Vagina (tissue), 2 donors: ENCODE results near the gene RAMACL.

Experiments used
- CTCF ChIP-seq, 3 experiments: fragments of 450-650 bp in 2 of 3; fragments of 200-600 bp in 1 of 3; sonication (generic) in 1 of 3; IDR thresholded peaks; one replicate each; pipeline ENCODE4 v1.5.1; 2017 to 2019; ENCODE audit warnings: antibody characterized with exemption in 3 of 3, mild to moderate bottlenecking in 2 of 3, moderate library complexity in 2 of 3
- POLR2A ChIP-seq, 2 donors: fragments of 450-650 bp; IDR thresholded peaks; one replicate each; pipeline ENCODE4 v1.6.1; 2017; ENCODE audit warnings: antibody characterized with exemption in 2 of 2, mild to moderate bottlenecking in 2 of 2, moderate library complexity in 2 of 2
- POLR2AphosphoS5 ChIP-seq, 2 donors: sonication (generic); formaldehyde crosslinking; IDR thresholded peaks; one replicate each; pipeline ENCODE4 v1.9.0; 2017; ENCODE audit warnings: antibody characterized with exemption in 2 of 2, mild to moderate bottlenecking in 2 of 2, low read depth in 1 of 2; ENCODE audit not compliant: insufficient read depth in 1 of 2

- TF ChIP-seq CTCF (IDR thresholded peaks at IDR 0.05) (no peak), POLR2A (IDR thresholded peaks at IDR 0.05) (no peak), POLR2AphosphoS5 (IDR thresholded peaks at IDR 0.05; ENCODE audit: insufficient read depth in 1 of 2, low read depth in 1 of 2) (no peak)
Measured at GRCh38 chr6:166559211-166559610, 27.3 kb downstream of the RAMACL start.
